AG09309 (cell line): ENCODE measurements around the gene SEC61A1.
A peak's percentile ranks its signal among the peaks of the same experiment; 100 is the strongest.

Experiments used
- DNase-seq: peaks from one replicate; pipeline ENCODE4 v3.0.0-alpha.2; 2010; ENCODE audit warnings: low read depth
- H3K4me3 ChIP-seq: 2 replicates; pipeline ENCODE4 v1.5.1; 2011; ENCODE audit warnings: mild to moderate bottlenecking, low read depth, low read length, moderate library complexity; ENCODE audit not compliant: control insufficient read depth
- TF ChIP-seq, protein P1 (sequence below): IDR thresholded peaks from 2 replicates; pipeline ENCODE4 v1.5.1; 2011; ENCODE audit warnings: mild to moderate bottlenecking, low read depth, low read length, inconsistent platforms; ENCODE audit not compliant: insufficient read depth, control insufficient read depth; ENCODE audit errors: missing control alignments

The SEC61A1 gene

DNA sequence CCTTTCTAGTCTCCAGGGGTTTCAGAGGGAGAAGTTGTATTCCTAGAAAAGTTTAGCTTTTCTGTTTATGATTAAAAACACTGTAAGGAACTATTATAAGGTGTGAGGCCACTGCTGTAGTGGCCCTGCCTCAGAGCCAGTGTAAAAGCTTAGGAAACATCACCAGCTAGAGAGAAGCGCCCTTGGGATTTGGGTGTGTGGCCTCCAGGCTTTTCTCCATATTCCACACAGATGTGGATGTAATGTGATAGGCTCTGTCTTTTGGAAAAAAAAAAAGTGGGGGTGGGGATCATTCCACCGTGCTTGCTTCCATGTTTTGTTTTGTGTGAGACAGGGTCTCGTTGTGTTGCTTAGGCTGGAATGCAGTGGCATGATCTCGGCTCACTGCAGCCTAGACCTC, 13.9 kb downstream of the SEC61A1 start:
- no peak for DNase-seq
- H3K4me3 ChIP-seq: no peak overlapping the region
- TF ChIP-seq, protein P1, sequence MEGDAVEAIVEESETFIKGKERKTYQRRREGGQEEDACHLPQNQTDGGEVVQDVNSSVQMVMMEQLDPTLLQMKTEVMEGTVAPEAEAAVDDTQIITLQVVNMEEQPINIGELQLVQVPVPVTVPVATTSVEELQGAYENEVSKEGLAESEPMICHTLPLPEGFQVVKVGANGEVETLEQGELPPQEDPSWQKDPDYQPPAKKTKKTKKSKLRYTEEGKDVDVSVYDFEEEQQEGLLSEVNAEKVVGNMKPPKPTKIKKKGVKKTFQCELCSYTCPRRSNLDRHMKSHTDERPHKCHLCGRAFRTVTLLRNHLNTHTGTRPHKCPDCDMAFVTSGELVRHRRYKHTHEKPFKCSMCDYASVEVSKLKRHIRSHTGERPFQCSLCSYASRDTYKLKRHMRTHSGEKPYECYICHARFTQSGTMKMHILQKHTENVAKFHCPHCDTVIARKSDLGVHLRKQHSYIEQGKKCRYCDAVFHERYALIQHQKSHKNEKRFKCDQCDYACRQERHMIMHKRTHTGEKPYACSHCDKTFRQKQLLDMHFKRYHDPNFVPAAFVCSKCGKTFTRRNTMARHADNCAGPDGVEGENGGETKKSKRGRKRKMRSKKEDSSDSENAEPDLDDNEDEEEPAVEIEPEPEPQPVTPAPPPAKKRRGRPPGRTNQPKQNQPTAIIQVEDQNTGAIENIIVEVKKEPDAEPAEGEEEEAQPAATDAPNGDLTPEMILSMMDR: no peak

DNA sequence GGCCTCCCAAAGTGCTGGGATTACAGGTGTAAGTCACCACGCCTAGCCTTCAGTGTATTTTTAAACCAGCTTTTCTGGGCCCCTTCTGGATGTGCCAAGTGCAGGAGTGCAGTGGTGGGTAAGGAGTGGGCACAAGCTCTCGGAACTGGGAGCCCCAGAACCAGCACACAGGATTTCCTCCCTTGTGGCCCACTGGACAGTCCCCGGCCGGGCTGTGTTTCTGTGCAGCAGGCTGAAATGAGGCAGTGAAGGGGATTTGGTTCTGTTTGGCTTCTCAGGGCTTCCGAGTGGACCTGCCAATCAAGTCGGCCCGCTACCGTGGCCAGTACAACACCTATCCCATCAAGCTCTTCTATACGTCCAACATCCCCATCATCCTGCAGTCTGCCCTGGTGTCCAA, 14.4 kb downstream of the SEC61A1 start:
- no peak for DNase-seq
- H3K4me3 ChIP-seq: no peak overlapping the region
- TF ChIP-seq, protein P1: no peak

DNA sequence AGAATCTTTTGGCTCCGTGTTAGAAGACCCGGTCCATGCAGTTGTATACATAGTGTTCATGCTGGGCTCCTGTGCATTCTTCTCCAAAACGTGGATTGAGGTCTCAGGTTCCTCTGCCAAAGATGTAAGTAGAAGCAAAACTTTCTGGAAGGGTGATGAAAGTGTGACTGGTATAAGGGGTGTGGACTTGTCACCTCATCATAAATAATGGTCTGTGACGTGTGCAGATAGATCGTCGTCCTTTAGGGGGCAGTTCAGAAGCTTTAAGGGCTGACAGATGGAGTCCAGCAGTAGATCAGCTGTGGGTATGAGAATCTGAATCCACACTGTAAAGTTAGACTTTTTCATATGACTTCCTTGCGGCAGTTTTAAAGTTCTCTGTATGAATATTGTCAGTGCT, 15.3 kb downstream of the SEC61A1 start:
- DNase-seq: no peak
- H3K4me3 ChIP-seq: no peak overlapping the region
- TF ChIP-seq, protein P1: no peak

DNA sequence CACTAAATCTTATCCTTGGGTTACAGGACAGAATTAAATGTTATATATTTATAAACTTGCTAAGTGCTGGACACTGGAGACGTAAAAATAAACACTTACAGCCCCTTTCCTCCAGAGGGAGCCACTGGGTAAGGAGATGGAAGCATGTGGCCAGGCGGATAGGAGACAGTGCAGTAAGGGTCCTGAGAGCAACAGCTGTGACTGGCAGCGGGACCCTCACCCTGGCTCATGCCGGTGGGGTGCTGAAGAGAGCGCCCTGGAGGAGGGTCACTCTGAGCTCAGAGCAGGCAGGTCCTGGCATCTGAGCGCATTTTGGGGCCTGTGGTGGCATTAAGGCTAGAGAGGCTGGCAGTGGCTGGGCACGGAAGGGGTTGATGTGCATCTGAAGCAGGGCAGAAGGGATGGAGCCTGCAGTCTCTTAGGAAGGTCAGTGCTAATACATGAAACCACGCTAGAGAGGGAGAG, 16.0 kb downstream of the SEC61A1 start:
- TF ChIP-seq, protein P1: peak; percentile 64
- no peak for DNase-seq
- no peak overlapping the region for H3K4me3 ChIP-seq

DNA sequence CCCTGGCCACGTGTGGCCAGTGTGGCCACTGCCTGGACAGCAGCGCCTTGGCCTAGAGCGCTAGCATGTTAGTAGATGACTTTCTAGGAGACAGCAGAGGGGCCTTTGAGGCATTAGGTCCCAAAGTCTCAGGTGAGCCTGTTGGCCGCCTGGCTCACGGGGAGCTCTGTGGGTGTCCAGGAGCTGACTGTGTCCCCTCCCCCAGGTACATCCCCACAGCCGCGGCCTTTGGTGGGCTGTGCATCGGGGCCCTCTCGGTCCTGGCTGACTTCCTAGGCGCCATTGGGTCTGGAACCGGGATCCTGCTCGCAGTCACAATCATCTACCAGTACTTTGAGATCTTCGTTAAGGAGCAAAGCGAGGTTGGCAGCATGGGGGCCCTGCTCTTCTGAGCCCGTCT, 17.0 kb downstream of the SEC61A1 start:
- DNase-seq: no peak
- TF ChIP-seq, protein P1: no peak

DNA sequence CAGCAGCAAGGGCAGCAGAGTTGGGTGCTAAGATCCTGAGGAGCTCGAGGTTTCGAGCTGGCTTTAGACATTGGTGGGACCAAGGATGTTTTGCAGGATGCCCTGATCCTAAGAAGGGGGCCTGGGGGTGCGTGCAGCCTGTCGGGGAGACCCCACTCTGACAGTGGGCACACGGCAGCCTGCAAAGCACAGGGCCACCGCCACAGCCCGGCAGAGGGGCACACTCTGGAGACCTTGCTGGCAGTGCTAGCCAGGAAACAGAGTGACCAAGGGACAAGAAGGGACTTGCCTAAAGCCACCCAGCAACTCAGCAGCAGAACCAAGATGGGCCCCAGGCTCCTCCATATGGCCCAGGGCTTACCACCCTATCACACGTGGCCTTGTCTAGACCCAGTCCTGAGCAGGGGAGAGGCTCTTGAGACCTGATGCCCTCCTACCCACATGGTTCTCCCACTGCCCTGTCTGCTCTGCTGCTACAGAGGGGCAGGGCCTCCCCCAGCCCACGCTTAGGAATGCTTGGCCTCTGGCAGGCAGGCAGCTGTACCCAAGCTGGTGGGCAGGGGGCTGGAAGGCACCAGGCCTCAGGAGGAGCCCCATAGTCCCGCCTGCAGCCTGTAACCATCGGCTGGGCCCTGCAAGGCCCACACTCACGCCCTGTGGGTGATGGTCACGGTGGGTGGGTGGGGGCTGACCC, 18.8 kb downstream of the SEC61A1 start:
- TF ChIP-seq, protein P1: no peak
- no peak for DNase-seq
- H3K4me3 ChIP-seq: no peak overlapping the region

More for the DNA sequence above, 17.0 kb downstream of the SEC61A1 start:
- no peak overlapping the region for H3K4me3 ChIP-seq
